Measurements from ENCODE around the gene SAMD5. TPM values are rescaled to one million over a fixed set of nuclear protein-coding genes. Genes with fewer than 3 reads are reported as not detected.
A peak's percentile ranks its signal among the peaks of the same experiment; 100 is the strongest.

The SAMD5 gene
- total and polyA plus RNA-seq, 9 of the 15 experiments (the other 6 are each of a cell fraction or from before 2014, with no cell fraction given): 0.15 to 0.91 (median 0.55) TPM

GRCh38 chr6:147547369-147547902, 38.9 kb downstream of the SAMD5 start:
- peak overlapping the region; percentile 32; the same call in 1 of the 2 replicates for H2AFZ ChIP-seq (ENCODE audit: low read depth, low read length)
- peak in 1 of 4 experiments; percentile 44 for DNase-seq (ENCODE audit: extremely low read depth in 1 of 4, low spot score in 3 of 4)
- no peak overlapping the region for H3K27ac ChIP-seq (ENCODE audit: extremely low read depth, low read depth, low read length)
- H3K9me1 ChIP-seq (ENCODE audit: control insufficient read depth, insufficient read depth, low read length): no peaks in the 10 kb centered on the region
- no peak for FAIRE-seq
- peak; percentile 60; the same call in 1 of the 2 replicates for TF ChIP-seq CEBPB (tag; IDR thresholded peaks at IDR 0.05)
- TF ChIP-seq, protein P1, sequence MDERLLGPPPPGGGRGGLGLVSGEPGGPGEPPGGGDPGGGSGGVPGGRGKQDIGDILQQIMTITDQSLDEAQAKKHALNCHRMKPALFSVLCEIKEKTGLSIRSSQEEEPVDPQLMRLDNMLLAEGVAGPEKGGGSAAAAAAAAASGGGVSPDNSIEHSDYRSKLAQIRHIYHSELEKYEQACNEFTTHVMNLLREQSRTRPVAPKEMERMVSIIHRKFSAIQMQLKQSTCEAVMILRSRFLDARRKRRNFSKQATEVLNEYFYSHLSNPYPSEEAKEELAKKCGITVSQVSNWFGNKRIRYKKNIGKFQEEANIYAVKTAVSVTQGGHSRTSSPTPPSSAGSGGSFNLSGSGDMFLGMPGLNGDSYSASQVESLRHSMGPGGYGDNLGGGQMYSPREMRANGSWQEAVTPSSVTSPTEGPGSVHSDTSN (CRISPR knock-in tag; IDR thresholded peaks at IDR 0.05; ENCODE audit: low read depth): no peak
- TF ChIP-seq, protein P1 (tag; conservative IDR thresholded peaks at IDR 0.05; ENCODE audit: low read depth): peak; percentile 45; the same call in 1 of the 2 replicates
- peak; percentile 52 for TF ChIP-seq EGR1 (conservative IDR thresholded peaks at IDR 0.05)
- TF ChIP-seq MAZ (CRISPR knock-in tag; conservative IDR thresholded peaks at IDR 0.05 in 1 of 2, IDR thresholded peaks at IDR 0.05 in 1 of 2): 0 out of 4 replicates have a peak, but pooled peaks of 1 of the 2 experiments have one; percentile 27
- TF ChIP-seq, protein P2, sequence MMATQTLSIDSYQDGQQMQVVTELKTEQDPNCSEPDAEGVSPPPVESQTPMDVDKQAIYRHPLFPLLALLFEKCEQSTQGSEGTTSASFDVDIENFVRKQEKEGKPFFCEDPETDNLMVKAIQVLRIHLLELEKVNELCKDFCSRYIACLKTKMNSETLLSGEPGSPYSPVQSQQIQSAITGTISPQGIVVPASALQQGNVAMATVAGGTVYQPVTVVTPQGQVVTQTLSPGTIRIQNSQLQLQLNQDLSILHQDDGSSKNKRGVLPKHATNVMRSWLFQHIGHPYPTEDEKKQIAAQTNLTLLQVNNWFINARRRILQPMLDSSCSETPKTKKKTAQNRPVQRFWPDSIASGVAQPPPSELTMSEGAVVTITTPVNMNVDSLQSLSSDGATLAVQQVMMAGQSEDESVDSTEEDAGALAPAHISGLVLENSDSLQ (IDR thresholded peaks at IDR 0.05): peak; percentile 56; the same call in 1 of the 2 replicates
- peak in 1 of 3 experiments; percentile 8; a peak in 1 of 6 replicates for TF ChIP-seq CTCF (IDR thresholded peaks at IDR 0.05 in 2 of 3, conservative IDR thresholded peaks at IDR 0.05 in 1 of 3; ENCODE audit: insufficient read depth in 2 of 3, low read depth in 1 of 3, low read length in 3 of 3)
- TF ChIP-seq PYGO2 (tag; IDR thresholded peaks at IDR 0.05): no peak
- peak; percentile 62 for TF ChIP-seq MEIS2 (IDR thresholded peaks at IDR 0.05; ENCODE audit: partially characterized antibody)
- no peak for TF ChIP-seq RBM25 (IDR thresholded peaks at IDR 0.05; ENCODE audit: low read depth, low read length, severe bottlenecking)
- no peak overlapping the region for H3K9ac ChIP-seq (ENCODE audit: insufficient read depth in 1 of 2, low read depth in 2 of 2, low read length in 2 of 2)
- peaks cover 0 to 2% of the 10 kb centered on the region in 2 experiments; a peak in 1 of 5 replicates for H3K27me3 ChIP-seq (ENCODE audit: control insufficient read depth in 2 of 2, insufficient read depth in 2 of 2, low read length in 2 of 2)
- peak overlapping the region; percentile 9; the same call in 1 of the 2 replicates for H3K4me2 ChIP-seq (ENCODE audit: insufficient read depth, low read length)
- no peaks in the 10 kb centered on the region for H3K79me2 ChIP-seq (ENCODE audit: control insufficient read depth, insufficient read depth, low read length)
- no peak overlapping the region for H3K4me3 ChIP-seq
- ChIA-PET POLR2A (interaction anchor here (0.5 to 1.2 kb wide), 5 partner anchors 12 to 181 kb away, joined by 3 to 4 read pairs (median 3); no protein-coding TSS in a partner anchor), CTCF (ENCODE audit: low intra/inter-chr PET ratio) (no interaction called here)
- BruUV-seq (replicated peaks): no TSS peak
- ATAC-seq: peak; percentile 74
- peaks cover 0 to 7% of the 10 kb centered on the region in 2 experiments; a peak in 2 of 5 replicates for H3K4me1 ChIP-seq (replicated peaks in 1 of 2; ENCODE audit: control insufficient read depth in 2 of 2, insufficient read depth in 2 of 2, low read length in 2 of 2)
- in situ Hi-C loops (cut with MboI) (no loop called here), intact Hi-C loops (cut with micrococcal nuclease) (loop anchor here (2.0 kb wide), 1 partner anchor 41 kb away; no protein-coding TSS in a partner anchor)
- H3K36me3 ChIP-seq (ENCODE audit: control insufficient read depth, insufficient read depth, low read length): no peaks in the 10 kb centered on the region
- WGBS (ENCODE audit: insufficient coverage, low coverage, missing lambda C conversion rate): under 1% methylated on average over 10 of the region's 10 CpGs
- no peaks in the 10 kb centered on the region for H4K20me1 ChIP-seq (replicated peaks; ENCODE audit: control insufficient read depth, insufficient read depth, low read length)
- H3K9me3 ChIP-seq (replicated peaks; ENCODE audit: control insufficient read depth, insufficient read depth, low read depth, low read length): no peaks in the 10 kb centered on the region

Data from K562 (cell line).